OCI-LY7 (cell line): ENCODE measurements around the gene CELSR3. TPM values are rescaled to one million over a fixed set of nuclear protein-coding genes. Genes with fewer than 3 reads are reported as not detected.

Source experiments
- BruUV-seq: library from RNA; stranded (reverse); fragments of 400-500 nt; replicated peaks from 2 replicates; lab custom pipeline; 2021; lab: Mats Ljungman, UMichigan
- CTCF ChIA-PET: fragments of 300-600 bp; sonication (Branson Sonifier 250); formaldehyde crosslinking; loops from one replicate; lab custom pipeline; 2022; ENCODE audit warnings: antibody characterized with exemption; ENCODE audit not compliant: unreplicated experiment; lab: Charles Lee
- POLR2A ChIA-PET: fragments of 300-600 bp; sonication (Branson Sonifier 250); formaldehyde crosslinking; loops from one replicate; lab custom pipeline; 2022; ENCODE audit warnings: antibody characterized with exemption; lab: Charles Lee
- DNase-seq: peaks from one replicate; pipeline ENCODE4 v3.0.0-alpha.2; 2015; ENCODE audit warnings: low spot score
- H2AFZ ChIP-seq: fragments of 200-600 bp; sonication (generic), shearing (Covaris generic); 2 replicates; pipeline ENCODE4 v1.6.1; 2014; ENCODE audit warnings: mild to moderate bottlenecking, antibody characterized with exemption, low read length, moderate library complexity
- H3K27ac ChIP-seq: fragments of 200-600 bp; sonication (generic); 2 replicates; pipeline ENCODE4 v1.5.1; 2014; ENCODE audit warnings: mixed run types, low read depth, mild to moderate bottlenecking, moderate library complexity, low read length, inconsistent platforms; ENCODE audit not compliant: poor library complexity, severe bottlenecking
- H3K36me3 ChIP-seq: fragments of 200-600 bp; sonication (generic); 2 replicates; pipeline ENCODE4 v1.6.1; 2014; ENCODE audit warnings: mild to moderate bottlenecking, antibody characterized with exemption, low read length, moderate library complexity, mixed read lengths; ENCODE audit not compliant: insufficient read depth
- H3K4me1 ChIP-seq: fragments of 200-600 bp; sonication (generic); 2 replicates; pipeline ENCODE4 v1.5.1; 2014; ENCODE audit warnings: mild to moderate bottlenecking, low read length; ENCODE audit not compliant: insufficient read depth, poor library complexity, severe bottlenecking
- H3K4me2 ChIP-seq: fragments of 200-600 bp; sonication (generic); 2 replicates; pipeline ENCODE4 v1.6.1; 2014; ENCODE audit warnings: mild to moderate bottlenecking, low read length
- H3K4me3 ChIP-seq: fragments of 200-600 bp; sonication (generic); 2 replicates; pipeline ENCODE4 v1.5.1; 2014; ENCODE audit warnings: mild to moderate bottlenecking, low read depth, low read length; ENCODE audit not compliant: poor library complexity, severe bottlenecking
- H3K79me2 ChIP-seq: fragments of 200-600 bp; sonication (generic); 2 replicates; pipeline ENCODE4 v1.6.1; 2016; ENCODE audit warnings: low read depth, mild to moderate bottlenecking, low read length, moderate library complexity, mixed read lengths; ENCODE audit not compliant: insufficient read depth
- H3K9me2 ChIP-seq: fragments of 200-600 bp; sonication (generic); 2 replicates; pipeline ENCODE4 v1.6.1; 2016; ENCODE audit warnings: mild to moderate bottlenecking, low read length, mixed read lengths; ENCODE audit not compliant: insufficient read depth
- H3K9me3 ChIP-seq: fragments of 200-600 bp; sonication (generic); 2 replicates; pipeline ENCODE4 v1.6.1; 2014; ENCODE audit warnings: mild to moderate bottlenecking, mixed run types, low read length, mixed read lengths
- H4K20me1 ChIP-seq: fragments of 200-600 bp; sonication (generic); 2 replicates; pipeline ENCODE4 v1.6.1; 2014; ENCODE audit warnings: mild to moderate bottlenecking, antibody characterized with exemption, low read length, moderate library complexity, mixed read lengths; ENCODE audit not compliant: insufficient read depth
- EZH2phosphoT487 ChIP-seq: fragments of 200-600 bp; sonication (generic); IDR thresholded peaks from 2 replicates; pipeline ENCODE4 v1.6.1; 2018; ENCODE audit warnings: low read depth, borderline replicate concordance, mild to moderate bottlenecking, mixed run types, antibody characterized with exemption, low read length, moderate library complexity, mixed read lengths
- intact Hi-C: fragments of 100-400 bp; cut with micrococcal nuclease; formaldehyde crosslinking; loops from one replicate; pipeline ENCODE4 v1.10.0; 2022; ENCODE audit not compliant: unreplicated experiment
- total RNA-seq, 2 experiments: library from RNA; depleted of rRNA in 1 of 2; stranded (reverse); fragments of >200 nt in 1 of 2; shearing (Covaris generic) in 1 of 2; gene quantifications; 2 replicates each; pipeline ENCODE4 v1.2.3, GENCODE V29; 2014 to 2022
- TF ChIP-seq, protein P1 (sequence below): fragments of 200-600 bp; sonication (generic); conservative IDR thresholded peaks from 2 replicates; pipeline ENCODE4 v1.5.1; 2014; ENCODE audit warnings: mild to moderate bottlenecking, antibody characterized with exemption, low read length, moderate library complexity, mixed read lengths

The CELSR3 gene
- total RNA-seq, 2 experiments from 2014 or later: 3.0 to 9.1 TPM

DNA sequence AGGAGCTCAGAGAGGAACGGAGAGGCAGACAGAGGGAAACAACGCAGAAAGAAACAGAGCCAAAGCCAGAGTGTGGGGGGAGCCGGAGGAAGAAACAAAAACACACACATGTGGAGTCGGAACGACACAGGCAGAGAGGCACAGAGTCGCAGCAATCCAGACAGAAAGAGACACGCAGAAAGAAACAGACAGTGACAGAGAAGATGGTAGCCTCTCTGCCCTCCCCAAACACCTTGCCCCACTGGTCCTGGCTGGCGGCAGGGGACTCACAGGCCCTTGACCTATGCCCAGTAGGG lies 21.3 kb upstream of the CELSR3 start:
- no peak overlapping the region for H2AFZ ChIP-seq
- DNase-seq: no peak
- intact Hi-C loops: loop anchor here (2.0 kb wide), 1 partner anchor 21 kb away; the partner anchor contains the start of gene CELSR3
- peak overlapping the region; percentile 93 for H3K4me2 ChIP-seq
- ChIA-PET CTCF (interaction anchor here (0.6 to 1.5 kb wide), 2 partner anchors 38 to 49 kb away, joined by 3 read pairs; partner anchors contain the start of gene SLC26A6), POLR2A (interaction anchor here (0.5 to 1.5 kb wide), 2 partner anchors 18 to 52 kb away, joined by 3 to 5 read pairs; no protein-coding TSS in a partner anchor)
- BruUV-seq: no TSS peak
- H3K27ac ChIP-seq: no peak overlapping the region
- TF ChIP-seq, protein P1, sequence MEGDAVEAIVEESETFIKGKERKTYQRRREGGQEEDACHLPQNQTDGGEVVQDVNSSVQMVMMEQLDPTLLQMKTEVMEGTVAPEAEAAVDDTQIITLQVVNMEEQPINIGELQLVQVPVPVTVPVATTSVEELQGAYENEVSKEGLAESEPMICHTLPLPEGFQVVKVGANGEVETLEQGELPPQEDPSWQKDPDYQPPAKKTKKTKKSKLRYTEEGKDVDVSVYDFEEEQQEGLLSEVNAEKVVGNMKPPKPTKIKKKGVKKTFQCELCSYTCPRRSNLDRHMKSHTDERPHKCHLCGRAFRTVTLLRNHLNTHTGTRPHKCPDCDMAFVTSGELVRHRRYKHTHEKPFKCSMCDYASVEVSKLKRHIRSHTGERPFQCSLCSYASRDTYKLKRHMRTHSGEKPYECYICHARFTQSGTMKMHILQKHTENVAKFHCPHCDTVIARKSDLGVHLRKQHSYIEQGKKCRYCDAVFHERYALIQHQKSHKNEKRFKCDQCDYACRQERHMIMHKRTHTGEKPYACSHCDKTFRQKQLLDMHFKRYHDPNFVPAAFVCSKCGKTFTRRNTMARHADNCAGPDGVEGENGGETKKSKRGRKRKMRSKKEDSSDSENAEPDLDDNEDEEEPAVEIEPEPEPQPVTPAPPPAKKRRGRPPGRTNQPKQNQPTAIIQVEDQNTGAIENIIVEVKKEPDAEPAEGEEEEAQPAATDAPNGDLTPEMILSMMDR: no peak
- TF ChIP-seq EZH2phosphoT487: no peak
- peaks cover 52% of the 10 kb centered on the region for H3K36me3 ChIP-seq
- H4K20me1 ChIP-seq: no peaks in the 10 kb centered on the region
- peak overlapping the region; percentile 84 for H3K4me3 ChIP-seq
- H3K79me2 ChIP-seq: peaks cover 7% of the 10 kb centered on the region; the same call in 1 of the 2 replicates
- no peaks in the 10 kb centered on the region for H3K9me2 ChIP-seq
- no peaks in the 10 kb centered on the region for H3K9me3 ChIP-seq
- peaks cover 46% of the 10 kb centered on the region for H3K4me1 ChIP-seq

DNA sequence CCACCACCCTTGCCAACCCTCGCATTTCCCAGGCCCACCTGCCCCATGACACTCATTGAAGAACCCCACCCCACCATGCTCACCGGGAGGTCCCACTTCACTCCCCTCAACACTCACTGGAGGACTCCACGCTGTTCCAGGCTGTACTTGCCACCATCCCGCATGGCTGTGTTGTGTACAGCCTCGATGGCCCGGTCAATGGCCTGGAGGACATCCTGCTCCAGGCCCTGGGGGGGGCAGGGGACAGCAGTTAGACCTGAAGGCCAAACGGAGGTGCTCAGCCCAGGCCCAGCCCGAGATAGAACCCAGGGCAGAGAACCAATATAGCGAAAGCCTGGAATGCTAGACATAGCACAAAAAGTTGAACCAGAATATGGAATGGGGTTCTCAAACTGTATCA lies 20.1 kb upstream of the CELSR3 start:
- ChIA-PET POLR2A (no interaction called here), CTCF (no interaction called here)
- Histone ChIP-seq H3K27ac (no peak overlapping the region), H3K9me3 (no peaks in the 10 kb centered on the region), H3K4me1 (peaks cover 46% of the 10 kb centered on the region), H2AFZ (no peak overlapping the region), H3K79me2 (peaks cover 7% of the 10 kb centered on the region; the same call in 1 of the 2 replicates), H3K36me3 (peaks cover 52% of the 10 kb centered on the region), H4K20me1 (no peaks in the 10 kb centered on the region), H3K9me2 (no peaks in the 10 kb centered on the region), H3K4me3 (no peak overlapping the region), H3K4me2 (no peak overlapping the region)
- BruUV-seq: no TSS peak
- no peak for DNase-seq
- intact Hi-C loops: no loop called here
- TF ChIP-seq, protein P1: no peak
- TF ChIP-seq EZH2phosphoT487: no peak

DNA sequence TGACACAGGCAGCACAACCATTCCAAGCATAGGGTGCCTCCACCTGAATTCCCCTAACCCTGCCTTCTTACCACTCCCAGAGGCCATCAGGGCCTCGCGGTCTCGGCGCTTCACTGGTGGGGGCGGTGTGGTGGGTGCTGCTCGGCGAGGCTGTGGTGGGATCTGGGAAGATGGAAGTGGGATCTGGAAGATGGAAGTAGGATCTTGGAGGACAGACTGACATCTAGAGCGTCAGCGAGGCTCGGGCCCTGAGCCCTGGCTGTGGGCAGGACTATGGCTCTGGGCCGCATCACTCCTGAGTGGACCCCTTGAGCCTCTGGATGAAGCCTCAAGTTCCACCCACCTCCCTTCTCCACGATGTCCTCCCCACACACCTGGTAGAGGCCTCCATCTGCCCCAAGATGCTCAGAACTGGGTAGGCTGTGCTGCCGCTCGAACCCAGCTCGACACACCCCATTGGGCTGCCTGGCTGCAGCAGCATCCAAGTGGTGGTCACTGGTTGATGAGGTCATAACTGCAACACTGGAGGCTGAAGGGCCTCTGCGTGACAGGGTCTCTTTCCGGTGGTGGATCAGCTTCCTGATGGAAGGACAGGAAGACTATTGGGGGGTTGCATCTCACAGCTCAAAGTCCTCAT lies 19.4 kb upstream of the CELSR3 start:
- intact Hi-C loops: no loop called here
- Histone ChIP-seq H3K4me3 (no peak overlapping the region), H3K27ac (no peak overlapping the region), H3K4me2 (no peak overlapping the region), H3K9me2 (no peaks in the 10 kb centered on the region), H3K4me1 (peaks cover 42% of the 10 kb centered on the region), H3K36me3 (peaks cover 52% of the 10 kb centered on the region), H4K20me1 (no peaks in the 10 kb centered on the region), H3K9me3 (no peaks in the 10 kb centered on the region), H3K79me2 (peaks cover 7% of the 10 kb centered on the region; the same call in 1 of the 2 replicates), H2AFZ (no peak overlapping the region)
- ChIA-PET POLR2A (interaction anchor here (0.5 to 1.0 kb wide), 2 partner anchors 19 to 22 kb away, joined by 3 read pairs; partner anchors contain the start of gene CELSR3), CTCF (no interaction called here)
- DNase-seq: no peak
- TF ChIP-seq, protein P1: no peak
- TF ChIP-seq EZH2phosphoT487: no peak
- BruUV-seq: no TSS peak
